ENCODE data around the gene SPOCK3. TPM values are rescaled to one million over a fixed set of nuclear protein-coding genes. Genes with fewer than 3 reads are reported as not detected.

SPOCK3 gene
- total and polyA plus RNA-seq, 2 experiments from 2014 or later = 1.6 to 4.1 TPM

GRCh38 chr4:167196344-167197012, 37.8 kb downstream of the SPOCK3 start (continued):
- TF ChIP-seq ZNF462 (CRISPR knock-in tag; IDR thresholded peaks at IDR 0.05) = no peak
- no peak for TF ChIP-seq ZNF331 (CRISPR knock-in tag; IDR thresholded peaks at IDR 0.05; ENCODE audit: low read depth)
- TF ChIP-seq ZNF114 (CRISPR knock-in tag; IDR thresholded peaks at IDR 0.05) = no peak

GRCh38 chr4:167190379-167190778, 43.9 kb downstream of the SPOCK3 start:
- Histone ChIP-seq H4K20me1 (replicated peaks; ENCODE audit: insufficient read depth) (no peaks in the 10 kb centered on the region), H3F3A (replicated peaks; ENCODE audit: low read depth) (no peaks in the 10 kb centered on the region), H3K79me2 (replicated peaks; ENCODE audit: insufficient read depth) (no peaks in the 10 kb centered on the region), H3K9me2 (ENCODE audit: insufficient read depth) (0 out of 2 replicates have a peak, but pooled peaks cover 6% of the 10 kb centered on the region), H3K4me2 (no peak overlapping the region), H3K36me3 (ENCODE audit: insufficient read depth) (no peaks in the 10 kb centered on the region), H3K27me3 (ENCODE audit: insufficient read depth) (no peaks in the 10 kb centered on the region), H3K4me3 (no peak overlapping the region), H3K4me1 (ENCODE audit: insufficient read depth) (no peaks in the 10 kb centered on the region), H3K27ac (ENCODE audit: low read depth) (no peak overlapping the region), H2AFZ (no peak overlapping the region)
- Mint-ChIP-seq H3K27ac (no peak overlapping the region; the same call in 1 of the 2 replicates), H3K36me3 (ENCODE audit: low read depth) (no peaks in the 10 kb centered on the region), H3K27me3 (ENCODE audit: insufficient read depth, low read depth, poor library complexity) (no peaks in the 10 kb centered on the region), H3K4me1 (peaks cover 3% of the 10 kb centered on the region; the same call in 1 of the 3 replicates), H3K9me3 (no peaks in the 10 kb centered on the region; the same call in 2 of the 3 replicates), H3K4me3 (no peak overlapping the region)
- no peak for ATAC-seq
- DNase-seq (ENCODE audit: low spot score) = no peak
- TF ChIP-seq ETS1 (IDR thresholded peaks at IDR 0.05) (no peak), JUNB (IDR thresholded peaks at IDR 0.05; ENCODE audit: unreplicated experiment) (no peak), REST (IDR thresholded peaks at IDR 0.05; ENCODE audit: unreplicated experiment) (no peak), CREB1 (CRISPR knock-in tag; IDR thresholded peaks at IDR 0.05; ENCODE audit: low read depth) (no peak), ZNF114 (CRISPR knock-in tag; IDR thresholded peaks at IDR 0.05) (no peak), EZH2phosphoT487 (IDR thresholded peaks at IDR 0.05; ENCODE audit: unreplicated experiment) (no peak), POLR2AphosphoS5 (IDR thresholded peaks at IDR 0.05; ENCODE audit: low read depth) (no peak)

All from GM23338 (cell line).